Keratinocyte (primary cell): ENCODE data around the gene ANXA3. TPM values are rescaled to one million over a fixed set of nuclear protein-coding genes. Genes with fewer than 3 reads are reported as not detected.

Source experiments
- DNase-seq: peaks from one replicate; pipeline ENCODE4 v3.0.0-alpha.2; 2011; ENCODE audit warnings: low read depth, missing footprints, low spot score
- FAIRE-seq: peaks from 2 replicates; lab custom pipeline; 2011; peaks lifted over from hg19 to GRCh38; lab: Jason Lieb, UNC
- H2AFZ ChIP-seq: 2 replicates; pipeline ENCODE4 v1.6.0; 2012; ENCODE audit warnings: low read length, control low read depth, inconsistent platforms; ENCODE audit not compliant: control insufficient read depth
- H3K27ac ChIP-seq: 2 replicates; pipeline ENCODE4 v1.5.1; 2011; ENCODE audit warnings: low read length; ENCODE audit not compliant: control insufficient read depth, insufficient read depth
- H3K27me3 ChIP-seq: 3 replicates; pipeline ENCODE4 v1.6.0; 2011; ENCODE audit warnings: low read length; ENCODE audit not compliant: control insufficient read depth, insufficient read depth; ENCODE audit errors: extremely low read depth
- H3K36me3 ChIP-seq, 2 experiments: 2 replicates in 1 of 2; 3 replicates in 1 of 2; pipeline ENCODE4 v1.5.1; 2011; ENCODE audit warnings: low read length in 2 of 2, mild to moderate bottlenecking in 1 of 2; ENCODE audit not compliant: control insufficient read depth in 2 of 2, insufficient read depth in 2 of 2; ENCODE audit errors: extremely low read depth in 1 of 2
- H3K4me1 ChIP-seq: 3 replicates; pipeline ENCODE4 v1.5.1; 2011; ENCODE audit warnings: low read length; ENCODE audit not compliant: control insufficient read depth, insufficient read depth; ENCODE audit errors: extremely low read depth
- H3K4me2 ChIP-seq: 3 replicates; pipeline ENCODE4 v1.6.0; 2011; ENCODE audit warnings: low read depth, low read length; ENCODE audit not compliant: control insufficient read depth, insufficient read depth; ENCODE audit errors: extremely low read depth
- H3K4me3 ChIP-seq, 3 experiments: fragments of 200-600 bp in 1 of 3; sonication (generic) in 1 of 3; 2 replicates in 2 of 3; 3 replicates in 1 of 3; pipeline ENCODE4 v1.5.1; 2011 to 2016; ENCODE audit warnings: low read length in 3 of 3, mild to moderate bottlenecking in 3 of 3, control low read depth in 2 of 3, inconsistent platforms in 1 of 3, low read depth in 1 of 3, mixed read lengths in 1 of 3, mixed run types in 1 of 3, moderate library complexity in 1 of 3; ENCODE audit not compliant: control insufficient read depth in 2 of 3, insufficient read depth in 2 of 3; ENCODE audit errors: extremely low read depth in 1 of 3
- H3K79me2 ChIP-seq: 2 replicates; pipeline ENCODE4 v1.6.0; 2012; ENCODE audit warnings: low read length; ENCODE audit not compliant: control insufficient read depth, insufficient read depth
- H3K9ac ChIP-seq: 3 replicates; pipeline ENCODE4 v1.6.0; 2011; ENCODE audit warnings: low read length; ENCODE audit not compliant: control insufficient read depth, insufficient read depth; ENCODE audit errors: extremely low read depth
- H3K9me1 ChIP-seq: 3 replicates; pipeline ENCODE4 v1.6.0; 2011; ENCODE audit warnings: low read length; ENCODE audit not compliant: control insufficient read depth, insufficient read depth; ENCODE audit errors: extremely low read depth
- H3K9me3 ChIP-seq: 2 replicates; pipeline ENCODE4 v1.5.1; 2012; ENCODE audit warnings: low read depth, low read length; ENCODE audit not compliant: control insufficient read depth
- H4K20me1 ChIP-seq: 3 replicates; pipeline ENCODE4 v1.6.0; 2011; ENCODE audit warnings: low read length; ENCODE audit not compliant: control insufficient read depth, insufficient read depth; ENCODE audit errors: extremely low read depth
- CTCF ChIP-seq, 3 experiments: IDR thresholded peaks in 1 of 3; conservative IDR thresholded peaks in 1 of 3; optimal IDR thresholded peaks in 1 of 3; 2 replicates in 2 of 3; 3 replicates in 1 of 3; pipeline versions ENCODE3 to v1.5.1; 2011; ENCODE audit warnings: low read length in 3 of 3, mild to moderate bottlenecking in 3 of 3, moderate library complexity in 2 of 3, control low read depth in 1 of 3, inconsistent platforms in 1 of 3; ENCODE audit not compliant: insufficient read depth in 2 of 3; ENCODE audit errors: extremely low read depth in 1 of 3
- EZH2 ChIP-seq: IDR thresholded peaks from one replicate; pipeline ENCODE4 v1.6.1; 2012; ENCODE audit warnings: inconsistent platforms, mild to moderate bottlenecking, low read length, moderate library complexity
- dilution Hi-C: fragments of 300-500 bp; cut with MboI; formaldehyde crosslinking; loops from one replicate; pipeline ENCODE4 v1.7.0; 2020; ENCODE audit warnings: low sequenced_read_pairs; ENCODE audit not compliant: extremely low pct_ligation_motif_present
- polyA plus RNA-seq, 5 experiments: library from polyadenylated mRNA; depleted of rRNA in 3 of 5; stranded (reverse) in 3 of 5; stranded (forward) in 1 of 5; unstranded in 1 of 5; fragments of >200 nt; gene quantifications; 1 replicate in 1 of 5; 2 replicates in 3 of 5; 3 replicates in 1 of 5; pipeline versions ENCODE4 v1.2.1 to v1.2.3, GENCODE V29; 2011 to 2012; ENCODE audit warnings: missing spikeins in 2 of 5, low read depth in 1 of 5, low replicate concordance in 1 of 5

ANXA3 gene
- polyA plus RNA-seq, 1 donor (not counting 4 experiments of a cell fraction or from before 2014, with no cell fraction given): 463 TPM

- Histone ChIP-seq H3K4me3 (no peak overlapping the region), H3K36me3 (no peaks in the 10 kb centered on the region), H3K4me1 (peaks cover 37% of the 10 kb centered on the region), H3K9ac (peak overlapping the region; percentile 49), H3K27ac (peak overlapping the region; percentile 68), H3K79me2 (no peaks in the 10 kb centered on the region), H3K4me2 (no peak overlapping the region), H3K9me3 (no peaks in the 10 kb centered on the region), H3K27me3 (no peaks in the 10 kb centered on the region), H4K20me1 (no peaks in the 10 kb centered on the region), H3K9me1 (no peaks in the 10 kb centered on the region), H2AFZ (no peak overlapping the region)
- dilution Hi-C loops: no loop called here
- FAIRE-seq: no peak
- DNase-seq: no peak
- no peak for TF ChIP-seq EZH2
- no peak for TF ChIP-seq CTCF (optimal IDR thresholded peaks at IDR 0.05 in 1 of 3, IDR thresholded peaks at IDR 0.05 in 1 of 3, conservative IDR thresholded peaks at IDR 0.05 in 1 of 3; ENCODE audit: extremely low read depth in 1 of 3, insufficient read depth in 2 of 3, low read length in 3 of 3)
These were observed 17.7 kb upstream of the ANXA3 start for GRCh38 chr4:78533854-78534253.

GRCh38 chr4:78534286-78534955, 17.1 kb upstream of the ANXA3 start:
- no peak for DNase-seq
- H3K9ac ChIP-seq: peak overlapping the region; percentile 49

More at GRCh38 chr4:78534286-78534955, 17.1 kb upstream of the ANXA3 start:
- no peaks in the 10 kb centered on the region for H3K9me1 ChIP-seq
- H4K20me1 ChIP-seq: no peaks in the 10 kb centered on the region
- peaks cover 33% of the 10 kb centered on the region for H3K4me1 ChIP-seq
- H3K27me3 ChIP-seq: no peaks in the 10 kb centered on the region
- dilution Hi-C loops: no loop called here
- TF ChIP-seq CTCF (optimal IDR thresholded peaks at IDR 0.05 in 1 of 3, IDR thresholded peaks at IDR 0.05 in 1 of 3, conservative IDR thresholded peaks at IDR 0.05 in 1 of 3; ENCODE audit: extremely low read depth in 1 of 3, insufficient read depth in 2 of 3, low read length in 3 of 3): no peak
- no peak for TF ChIP-seq EZH2
- FAIRE-seq: peak; percentile 46
- no peak overlapping the region for H3K4me3 ChIP-seq
- no peaks in the 10 kb centered on the region for H3K9me3 ChIP-seq
- no peaks in the 10 kb centered on the region for H3K36me3 ChIP-seq
- peak overlapping the region; percentile 68 for H3K27ac ChIP-seq
- H3K4me2 ChIP-seq: peak overlapping the region; percentile 30
- H3K79me2 ChIP-seq: no peaks in the 10 kb centered on the region
- H2AFZ ChIP-seq: no peak overlapping the region
